COLO829 (cell line): Measurements from ENCODE around the gene LDB2.

Experiments used
- DNase-seq: peaks from one replicate; pipeline ENCODE4 v3.0.0; 2012; ENCODE audit warnings: low spot score

Gene LDB2

GRCh38 chr4:16685536-16685935 is 212.9 kb downstream of the LDB2 start:
- no peak for DNase-seq

GRCh38 chr4:16684935-16685334 is 213.5 kb downstream of the LDB2 start:
- DNase-seq, result no peak

- DNase-seq, result no peak
Measured at GRCh38 chr4:16684097-16684496, 214.3 kb downstream of the LDB2 start.

- no peak for DNase-seq
Measured at GRCh38 chr4:16682975-16683374, 215.5 kb downstream of the LDB2 start.

GRCh38 chr4:16677001-16677944 is 221.2 kb downstream of the LDB2 start:
- no peak for DNase-seq

GRCh38 chr4:16676230-16676770 is 222.1 kb downstream of the LDB2 start:
- no peak for DNase-seq

- no peak for DNase-seq
Measured at GRCh38 chr4:16674082-16674481, 224.4 kb downstream of the LDB2 start.

GRCh38 chr4:16672421-16672820 is 226.0 kb downstream of the LDB2 start:
- no peak for DNase-seq

GRCh38 chr4:16671741-16672140 is 226.7 kb downstream of the LDB2 start:
- DNase-seq, result no peak

GRCh38 chr4:16670727-16671126 is 227.7 kb downstream of the LDB2 start:
- no peak for DNase-seq

GRCh38 chr4:16669036-16669435 is 229.4 kb downstream of the LDB2 start:
- DNase-seq, result no peak

- no peak for DNase-seq
Measured at GRCh38 chr4:16668488-16668887, 230.0 kb downstream of the LDB2 start.

- no peak for DNase-seq
Measured at GRCh38 chr4:16667464-16667863, 231.0 kb downstream of the LDB2 start.

- DNase-seq, result no peak
Measured at GRCh38 chr4:16665942-16666551, 232.4 kb downstream of the LDB2 start.

GRCh38 chr4:16663732-16664131 is 234.7 kb downstream of the LDB2 start:
- no peak for DNase-seq

GRCh38 chr4:16663307-16663706 is 235.1 kb downstream of the LDB2 start:
- DNase-seq, result no peak

GRCh38 chr4:16661813-16662212 is 236.6 kb downstream of the LDB2 start:
- no peak for DNase-seq

- DNase-seq, result no peak
Measured at GRCh38 chr4:16660656-16661055, 237.8 kb downstream of the LDB2 start.

GRCh38 chr4:16659694-16660093 is 238.8 kb downstream of the LDB2 start:
- DNase-seq, result no peak

- DNase-seq, result no peak
Measured at GRCh38 chr4:16659079-16659478, 239.4 kb downstream of the LDB2 start.

- no peak for DNase-seq
Measured at GRCh38 chr4:16658183-16658582, 240.3 kb downstream of the LDB2 start.

- DNase-seq, result no peak
Measured at GRCh38 chr4:16655111-16655510, 243.3 kb downstream of the LDB2 start.

- no peak for DNase-seq
Measured at GRCh38 chr4:16652732-16653305, 245.6 kb downstream of the LDB2 start.
